ENCODE results near the gene XG.

GRCh38 chrX:2840961-2841360 is 89.1 kb downstream of the XG start:
- no peak for TF ChIP-seq CTCF (IDR thresholded peaks at IDR 0.05)
- TF ChIP-seq POLR2A (IDR thresholded peaks at IDR 0.05), result no peak
- no peak for TF ChIP-seq POLR2AphosphoS5 (IDR thresholded peaks at IDR 0.05)

All from transverse colon (tissue), 4 donors.